IPS DF 6.9 (cell line): Measurements from ENCODE around the gene PPP1R26.

ENCODE experiments used
- DNase-seq: peaks from one replicate; pipeline ENCODE4 v3.0.0-alpha.2; 2013; ENCODE audit warnings: low read depth, low spot score
- H3K27ac ChIP-seq: one replicate; pipeline ENCODE4 v1.5.1; 2013; ENCODE audit warnings: low read length, control low read depth
- H3K27me3 ChIP-seq: 2 replicates; pipeline ENCODE4 v1.6.1; 2013; ENCODE audit warnings: mild to moderate bottlenecking, low read length; ENCODE audit not compliant: control insufficient read depth, insufficient read depth
- H3K36me3 ChIP-seq: 2 replicates; pipeline ENCODE4 v1.6.1; 2013; ENCODE audit warnings: low read length; ENCODE audit not compliant: control insufficient read depth, insufficient read depth
- H3K4me1 ChIP-seq: 2 replicates; pipeline ENCODE4 v1.6.1; 2013; ENCODE audit warnings: low read length; ENCODE audit not compliant: control insufficient read depth, insufficient read depth
- H3K4me3 ChIP-seq: 2 replicates; pipeline ENCODE4 v1.5.1; 2013; ENCODE audit warnings: mild to moderate bottlenecking, low read length
- H3K9me3 ChIP-seq: 2 replicates; pipeline ENCODE4 v1.6.1; 2013; ENCODE audit warnings: low read length, inconsistent platforms; ENCODE audit not compliant: control insufficient read depth, insufficient read depth
- WGBS: extraction: QIAGEN DNeasy Blood & Tissue Kit; methylation state at CpG from one replicate; pipeline ENCODE4 v1.1.7; 2013; ENCODE audit warnings: mixed read lengths, missing lambda C conversion rate; ENCODE audit not compliant: insufficient read length, insufficient coverage; 5-methylcytosine and 5-hydroxymethylcytosine counted together

The PPP1R26 gene

DNA sequence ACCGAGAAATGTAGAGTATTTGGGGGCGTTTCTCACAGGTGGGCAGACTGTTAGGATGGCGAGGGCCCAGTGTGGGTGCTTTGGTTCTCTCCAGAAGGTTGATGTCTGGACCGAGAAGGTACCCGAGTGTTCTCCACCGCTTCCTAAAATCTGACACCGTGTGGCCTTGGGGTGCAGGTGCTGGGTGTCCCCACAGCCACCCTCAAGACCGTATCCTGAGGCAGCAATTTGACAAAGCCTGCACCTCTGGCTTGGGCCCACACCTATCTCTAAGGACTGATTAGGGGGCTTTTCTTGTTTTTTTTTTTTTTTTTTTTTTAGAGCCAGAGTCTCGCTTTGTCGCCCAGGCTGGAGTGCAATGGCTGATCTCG is 1.3 kb downstream of the PPP1R26 start:
- H3K4me3 ChIP-seq, result peak overlapping the region; percentile 44; the same call in 1 of the 2 replicates
- H3K27ac ChIP-seq, result no peak overlapping the region

DNA sequence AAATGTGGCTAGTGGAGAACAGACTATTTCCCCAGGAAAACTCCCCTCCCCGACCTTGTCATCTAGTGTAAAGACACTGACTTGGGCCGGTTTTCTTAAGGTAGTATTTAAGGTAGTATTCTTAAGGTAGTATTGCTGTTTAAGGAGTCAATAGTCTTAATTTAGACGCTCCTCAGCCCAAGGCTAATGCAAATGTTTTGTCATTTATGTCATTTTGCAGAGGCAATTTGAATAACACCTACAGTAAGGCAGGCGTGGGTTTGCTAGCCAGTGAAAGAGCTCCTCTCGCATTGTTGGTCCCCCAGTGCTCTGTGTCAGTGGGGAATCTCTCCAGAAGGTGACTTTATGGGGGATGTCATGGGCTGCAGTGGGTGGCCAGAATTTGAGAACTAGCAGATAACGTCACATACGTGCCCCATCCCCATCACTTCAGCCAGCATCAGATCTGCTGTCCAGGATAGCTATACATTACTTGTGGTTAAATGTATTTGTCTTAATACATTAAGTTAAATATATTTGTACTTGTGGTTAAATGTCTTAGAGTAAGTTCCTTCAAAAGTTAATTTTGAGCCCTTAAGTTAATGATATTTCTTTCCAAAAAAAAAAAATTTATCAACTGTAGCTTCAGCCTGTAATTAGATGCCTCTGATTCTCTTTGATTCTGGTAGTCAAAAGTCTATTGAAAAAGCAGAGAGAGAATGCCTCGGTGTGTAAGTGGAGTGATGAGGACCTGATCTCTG is 2.6 kb downstream of the PPP1R26 start:
- Histone ChIP-seq H3K27me3 (no peaks in the 10 kb centered on the region), H3K36me3 (peaks cover 33% of the 10 kb centered on the region), H3K9me3 (no peaks in the 10 kb centered on the region), H3K4me3 (no peak overlapping the region), H3K4me1 (peaks cover 4% of the 10 kb centered on the region; the same call in 1 of the 2 replicates), H3K27ac (no peak overlapping the region)
- no peak for DNase-seq
- no CpG with 5 or more reads among the region's 8 CpGs for WGBS

More for the DNA sequence above, 1.3 kb downstream of the PPP1R26 start:
- no peaks in the 10 kb centered on the region for H3K27me3 ChIP-seq
- peaks cover 28% of the 10 kb centered on the region for H3K36me3 ChIP-seq
- no peaks in the 10 kb centered on the region for H3K9me3 ChIP-seq
- DNase-seq, result no peak
- H3K4me1 ChIP-seq, result peaks cover 4% of the 10 kb centered on the region; the same call in 1 of the 2 replicates
- WGBS, result no CpG with 5 or more reads among the region's 11 CpGs

DNA sequence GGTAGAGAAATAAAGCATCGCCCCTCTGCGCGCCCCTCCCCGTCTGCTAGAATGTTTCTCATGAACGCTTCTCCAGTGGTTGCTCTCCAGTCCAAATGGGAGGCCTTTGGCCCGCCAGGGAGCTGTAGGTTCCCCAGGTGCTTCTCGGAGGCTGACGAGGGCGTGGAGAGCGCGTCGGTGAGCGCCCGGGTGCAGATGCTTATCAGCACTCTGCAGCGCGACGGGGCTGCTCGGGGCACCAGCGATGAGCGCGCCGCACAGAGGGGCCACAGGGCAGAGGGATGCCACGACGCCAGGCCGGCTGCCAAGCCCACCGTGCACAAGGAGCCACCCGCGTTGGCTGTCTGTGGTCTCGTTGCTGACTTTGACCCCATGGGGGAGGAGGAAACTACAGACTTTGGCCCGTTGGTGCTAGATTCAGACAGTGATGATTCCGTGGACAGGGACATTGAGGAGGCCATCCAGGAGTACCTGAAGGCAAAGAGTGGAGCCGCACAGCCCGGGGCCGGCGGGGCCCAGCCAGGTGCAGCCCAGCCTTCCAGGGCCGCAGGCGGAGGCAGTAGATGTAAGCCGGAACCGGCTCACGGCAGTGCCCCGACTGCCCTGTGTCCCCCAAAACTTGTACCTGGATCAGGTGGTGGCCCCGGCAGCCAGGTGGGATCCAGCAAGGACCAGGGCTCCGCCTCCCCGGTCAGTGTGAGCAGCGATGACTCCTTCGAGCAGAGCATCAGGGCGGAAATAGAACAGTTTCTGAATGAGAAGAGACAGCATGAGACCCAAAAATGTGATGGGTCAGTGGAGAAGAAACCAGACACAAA is 5.1 kb downstream of the PPP1R26 start:
- Histone ChIP-seq H3K9me3 (no peaks in the 10 kb centered on the region), H3K4me1 (peaks cover 4% of the 10 kb centered on the region; the same call in 1 of the 2 replicates), H3K36me3 (peaks cover 41% of the 10 kb centered on the region), H3K27me3 (no peaks in the 10 kb centered on the region), H3K27ac (no peak overlapping the region), H3K4me3 (no peak overlapping the region)
- no CpG with 5 or more reads among the region's 47 CpGs for WGBS
- no peak for DNase-seq

DNA sequence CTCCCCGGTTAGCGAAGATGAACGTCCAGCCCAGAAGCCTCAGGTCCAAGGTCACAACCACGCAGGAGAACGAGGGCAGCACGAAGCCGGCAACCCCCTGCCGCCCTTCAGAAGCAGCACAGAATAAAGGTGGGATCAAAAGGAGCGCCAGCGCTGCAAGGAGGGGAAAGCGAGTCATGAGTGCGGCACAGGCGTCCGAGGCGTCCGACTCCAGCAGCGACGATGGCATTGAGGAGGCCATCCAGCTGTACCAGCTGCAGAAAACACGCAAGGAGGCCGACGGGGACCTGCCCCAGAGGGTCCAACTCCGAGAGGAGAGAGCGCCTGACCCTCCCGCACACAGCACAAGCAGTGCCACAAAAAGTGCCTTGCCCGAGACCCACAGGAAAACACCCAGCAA is 5.8 kb downstream of the PPP1R26 start:
- WGBS, result no CpG with 5 or more reads among the region's 25 CpGs
- DNase-seq, result no peak

DNA sequence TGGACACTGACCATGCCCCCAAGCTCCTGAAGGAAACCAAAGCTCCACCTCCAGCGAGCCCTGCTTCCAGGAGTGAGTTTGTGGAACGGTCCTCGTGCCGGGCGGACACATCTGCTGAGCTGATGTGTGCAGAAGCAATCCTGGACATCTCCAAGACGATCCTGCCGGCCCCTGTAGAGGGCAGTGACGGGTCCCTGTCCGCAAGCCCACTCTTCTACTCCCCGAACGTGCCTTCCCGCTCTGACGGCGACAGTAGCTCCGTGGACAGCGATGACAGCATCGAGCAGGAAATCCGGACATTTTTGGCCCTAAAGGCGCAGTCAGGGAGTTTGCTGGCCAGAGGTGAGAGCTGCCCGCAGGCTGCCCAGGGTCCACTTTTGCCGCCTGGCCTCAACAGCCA is 6.2 kb downstream of the PPP1R26 start:
- DNase-seq, result no peak
- Histone ChIP-seq H3K4me3 (no peak overlapping the region), H3K27ac (no peak overlapping the region), H3K9me3 (no peaks in the 10 kb centered on the region), H3K36me3 (peaks cover 41% of the 10 kb centered on the region), H3K27me3 (no peaks in the 10 kb centered on the region), H3K4me1 (peaks cover 2% of the 10 kb centered on the region; the same call in 1 of the 2 replicates)
- WGBS, result no CpG with 5 or more reads among the region's 21 CpGs

More for the DNA sequence above, 5.8 kb downstream of the PPP1R26 start:
- H3K27ac ChIP-seq, result no peak overlapping the region
- peaks cover 4% of the 10 kb centered on the region; the same call in 1 of the 2 replicates for H3K4me1 ChIP-seq
- peaks cover 41% of the 10 kb centered on the region for H3K36me3 ChIP-seq
- H3K4me3 ChIP-seq, result no peak overlapping the region
- no peaks in the 10 kb centered on the region for H3K9me3 ChIP-seq
- H3K27me3 ChIP-seq, result no peaks in the 10 kb centered on the region

DNA sequence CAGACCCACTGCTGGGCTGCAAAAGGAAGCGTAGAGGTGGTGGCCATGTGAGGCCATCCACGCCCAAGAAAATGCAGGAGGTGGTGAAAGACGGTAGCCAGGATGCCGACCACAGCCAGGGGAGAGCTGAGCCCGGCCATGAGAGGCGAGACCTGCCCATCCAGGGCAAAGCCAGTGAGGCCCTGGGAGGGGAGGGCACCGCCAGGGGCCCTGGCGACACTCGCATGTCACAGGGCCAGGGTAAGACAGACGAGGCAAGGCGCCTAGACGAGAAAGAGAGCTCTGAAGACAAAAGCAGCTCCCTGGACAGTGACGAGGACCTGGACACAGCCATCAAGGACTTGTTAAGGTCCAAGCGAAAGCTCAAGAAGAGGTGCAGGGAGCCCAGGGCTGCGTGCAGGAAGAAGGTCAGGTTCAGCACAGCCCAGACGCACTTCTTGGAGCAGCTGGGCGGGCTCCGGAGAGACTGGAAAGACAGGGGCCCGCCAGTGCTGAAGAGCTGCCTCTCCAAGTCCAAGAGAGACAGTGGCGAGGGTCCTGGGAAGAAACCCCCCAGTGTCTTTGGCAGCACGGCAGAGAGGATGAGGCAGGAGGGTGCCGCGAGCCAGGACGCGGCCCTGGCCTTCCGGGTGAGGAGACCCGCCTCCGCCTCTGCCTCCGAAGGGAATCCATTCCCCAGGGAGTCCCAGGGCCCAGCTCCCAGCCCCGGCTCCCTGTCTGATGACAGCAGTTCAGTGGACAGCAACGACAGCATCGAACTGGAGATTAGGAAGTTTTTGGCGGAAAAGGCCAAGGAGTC is 6.9 kb downstream of the PPP1R26 start:
- no peak overlapping the region for H3K4me3 ChIP-seq
- no peaks in the 10 kb centered on the region for H3K27me3 ChIP-seq
- no peak for DNase-seq
- H3K4me1 ChIP-seq, result no peaks in the 10 kb centered on the region; the same call in 1 of the 2 replicates
- H3K36me3 ChIP-seq, result peaks cover 41% of the 10 kb centered on the region
- no peak overlapping the region for H3K27ac ChIP-seq
- WGBS, result no CpG with 5 or more reads among the region's 33 CpGs
- H3K9me3 ChIP-seq, result no peaks in the 10 kb centered on the region

DNA sequence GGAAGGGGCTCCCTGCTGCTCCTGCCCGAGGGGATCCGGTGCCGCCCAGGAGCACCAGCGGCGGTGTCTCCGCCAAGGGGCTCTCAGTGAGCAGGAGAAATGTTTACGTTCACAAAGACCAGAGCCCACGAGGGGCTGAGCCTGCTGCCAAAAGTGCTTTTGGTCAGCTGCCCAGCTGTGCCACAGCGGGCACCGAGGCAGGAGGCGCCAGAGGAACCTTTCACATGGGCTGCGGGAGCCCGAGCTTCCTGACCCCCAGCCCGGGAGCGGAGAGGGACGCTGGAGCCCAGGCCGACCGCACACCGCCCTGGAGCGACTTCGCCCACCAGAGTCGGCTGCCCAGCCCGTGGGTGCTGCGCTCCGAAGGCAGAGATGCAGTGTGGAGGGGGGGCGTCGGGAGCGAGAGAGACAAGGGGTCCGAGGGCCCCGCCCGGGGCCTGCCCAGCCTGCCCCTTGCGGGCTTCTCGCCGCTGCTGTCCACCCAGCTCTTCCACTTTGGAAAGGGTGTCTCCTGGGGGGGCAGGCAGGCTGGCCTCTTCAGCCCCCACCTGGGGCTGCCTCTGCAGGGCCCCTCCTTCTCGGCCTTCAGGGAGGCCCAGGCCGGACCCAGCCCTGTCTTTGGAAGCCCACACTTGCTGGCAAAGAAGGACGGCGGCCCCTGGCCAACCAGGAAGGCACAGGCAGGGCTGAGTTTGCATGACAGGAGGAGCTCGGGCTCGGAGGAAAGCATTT is 7.9 kb downstream of the PPP1R26 start:
- Histone ChIP-seq H3K36me3 (peaks cover 41% of the 10 kb centered on the region), H3K4me3 (no peak overlapping the region), H3K27ac (no peak overlapping the region), H3K27me3 (no peaks in the 10 kb centered on the region), H3K9me3 (no peaks in the 10 kb centered on the region), H3K4me1 (no peaks in the 10 kb centered on the region; the same call in 1 of the 2 replicates)
- DNase-seq, result no peak
- no CpG with 5 or more reads among the region's 40 CpGs for WGBS

DNA sequence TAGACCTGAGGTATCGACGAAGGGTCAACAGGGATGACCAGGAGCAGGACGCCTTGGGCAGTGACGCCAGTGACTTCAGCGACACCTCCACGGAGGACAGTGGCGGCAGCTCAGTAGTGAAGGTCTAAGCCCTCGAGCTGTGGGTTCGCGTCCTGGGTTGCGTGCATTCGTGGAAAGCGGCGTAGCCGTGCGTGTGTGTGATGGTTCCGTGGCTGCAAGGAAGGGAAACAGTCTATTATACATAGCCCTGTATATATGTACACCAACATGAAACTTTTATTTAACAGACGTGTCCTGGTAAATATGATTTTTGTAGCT is 8.4 kb downstream of the PPP1R26 start:
- Histone ChIP-seq H3K27ac (no peak overlapping the region), H3K36me3 (peaks cover 41% of the 10 kb centered on the region), H3K27me3 (no peaks in the 10 kb centered on the region), H3K4me1 (no peaks in the 10 kb centered on the region; the same call in 1 of the 2 replicates), H3K9me3 (no peaks in the 10 kb centered on the region), H3K4me3 (no peak overlapping the region)
- 100% methylated on average over 1 of the region's 18 CpGs for WGBS
- DNase-seq, result no peak

DNA sequence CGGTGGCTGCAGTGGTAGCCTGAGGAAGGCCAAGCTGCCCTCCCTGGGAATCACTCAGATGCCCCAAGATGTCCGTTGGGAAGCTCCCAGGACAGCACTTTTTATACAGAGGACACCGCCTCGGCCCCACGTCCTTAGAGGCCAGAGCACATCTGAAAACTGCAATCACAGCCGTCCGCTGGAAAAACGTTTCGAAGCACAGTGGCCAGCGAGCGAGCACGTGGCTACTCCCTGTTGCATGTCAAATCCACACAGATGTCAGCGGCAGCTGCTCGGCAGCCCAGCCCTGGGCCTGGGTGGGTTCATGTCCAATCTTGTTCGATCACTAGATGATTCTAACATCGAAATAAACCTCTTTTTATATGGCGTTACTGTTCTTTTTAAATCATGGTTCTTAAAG is 8.9 kb downstream of the PPP1R26 start:
- Histone ChIP-seq H3K36me3 (peaks cover 37% of the 10 kb centered on the region), H3K27me3 (no peaks in the 10 kb centered on the region), H3K9me3 (no peaks in the 10 kb centered on the region), H3K4me3 (no peak overlapping the region), H3K4me1 (no peaks in the 10 kb centered on the region; the same call in 1 of the 2 replicates), H3K27ac (no peak overlapping the region)
- WGBS, result no CpG with 5 or more reads among the region's 17 CpGs
- no peak for DNase-seq
